Measurements from ENCODE around the gene DNAI2. TPM values are rescaled to one million over a fixed set of nuclear protein-coding genes. Genes with fewer than 3 reads are reported as not detected.

DNAI2 gene
- total RNA-seq (2022): not detected in 2 replicates
- Bru-seq, nascent RNA: percentile 3 among the genes with signal in this experiment
- BruChase-seq, experiment 1, labeled RNA remaining after a 2-hour chase: not detected
- BruChase-seq, experiment 2, labeled RNA remaining after a 6-hour chase: percentile 8 among the genes with signal in this experiment
- long read RNA-seq: 0 reads

- TF ChIP-seq CTCF (IDR thresholded peaks at IDR 0.05; ENCODE audit: insufficient read depth in 1 of 2, low read depth in 1 of 2, low read length in 1 of 2, severe bottlenecking in 1 of 2, unreplicated experiment in 1 of 2): no peak
- Histone ChIP-seq H3K27me3 (replicated peaks; ENCODE audit: control insufficient read depth, insufficient read depth, low read length) (no peaks in the 10 kb centered on the region; the same call in 1 of the 2 replicates), H3K4me1 (no peaks in the 10 kb centered on the region), H3K4me3 (ENCODE audit: low read depth, low read length) (no peak within 1 kb of the TSS), H3K36me3 (ENCODE audit: control insufficient read depth, insufficient read depth, low read length) (no peaks in the 10 kb centered on the region), H3K9me3 (no peaks in the 10 kb centered on the region)
- peaks cover 6% of the 10 kb centered on the region for H3K4me1 Mint-ChIP-seq (ENCODE audit: low read depth, unreplicated experiment)
- intact Hi-C loops (cut with micrococcal nuclease; ENCODE audit: unreplicated experiment): no loop called here
- H3K9me3 Mint-ChIP-seq (ENCODE audit: unreplicated experiment): no peaks in the 10 kb centered on the region
- peak within 1 kb of the TSS; percentile 72 for H3K27ac Mint-ChIP-seq (ENCODE audit: unreplicated experiment)
- ChIA-PET POLR2A (no interaction called here), CTCF (no interaction called here)
- peaks cover 10% of the 10 kb centered on the region for H3K27me3 Mint-ChIP-seq (ENCODE audit: insufficient read depth, unreplicated experiment)
- H3K4me3 Mint-ChIP-seq (ENCODE audit: unreplicated experiment): peak within 1 kb of the TSS; percentile 58
- H3K36me3 Mint-ChIP-seq (ENCODE audit: insufficient read depth, unreplicated experiment): no peaks in the 10 kb centered on the region
- BruUV-seq (replicated peaks): no TSS peak
- peak in 1 of 2 experiments; percentile 42 for DNase-seq
These were observed at the start of gene DNAI2 for GRCh38 chr17:74274060-74274708. Gene DNAI2 (plus strand): TSS chr17:74274234. CDS start chr17:74281818, 7,584 bp downstream.

- Mint-ChIP-seq H3K27me3 (ENCODE audit: insufficient read depth, unreplicated experiment) (no peaks in the 10 kb centered on the region), H3K27ac (ENCODE audit: unreplicated experiment) (no peak overlapping the region), H3K36me3 (ENCODE audit: insufficient read depth, unreplicated experiment) (no peaks in the 10 kb centered on the region), H3K4me3 (ENCODE audit: unreplicated experiment) (no peak overlapping the region), H3K9me3 (ENCODE audit: unreplicated experiment) (no peaks in the 10 kb centered on the region), H3K4me1 (ENCODE audit: low read depth, unreplicated experiment) (no peaks in the 10 kb centered on the region)
- Histone ChIP-seq H3K36me3 (ENCODE audit: control insufficient read depth, insufficient read depth, low read length) (no peaks in the 10 kb centered on the region), H3K9me3 (no peaks in the 10 kb centered on the region), H3K27me3 (replicated peaks; ENCODE audit: control insufficient read depth, insufficient read depth, low read length) (no peaks in the 10 kb centered on the region), H3K4me3 (ENCODE audit: low read depth, low read length) (no peak overlapping the region), H3K4me1 (no peaks in the 10 kb centered on the region)
- intact Hi-C loops (cut with micrococcal nuclease; ENCODE audit: unreplicated experiment): no loop called here
- ChIA-PET POLR2A (no interaction called here), CTCF (no interaction called here)
- DNase-seq: no peak
- BruUV-seq (replicated peaks): no TSS peak
- no peak for TF ChIP-seq CTCF (IDR thresholded peaks at IDR 0.05; ENCODE audit: insufficient read depth in 1 of 2, low read depth in 1 of 2, low read length in 1 of 2, severe bottlenecking in 1 of 2, unreplicated experiment in 1 of 2)
These were observed 48.9 kb upstream of the DNAI2 start for GRCh38 chr17:74224959-74225725.

GRCh38 chr17:74226252-74226651 lies 47.8 kb upstream of the DNAI2 start:
- H3K4me3 Mint-ChIP-seq (ENCODE audit: unreplicated experiment): no peak overlapping the region
- no peaks in the 10 kb centered on the region for H3K9me3 Mint-ChIP-seq (ENCODE audit: unreplicated experiment)
- no peak for DNase-seq
- H3K27ac Mint-ChIP-seq (ENCODE audit: unreplicated experiment): no peak overlapping the region
- H3K36me3 Mint-ChIP-seq (ENCODE audit: insufficient read depth, unreplicated experiment): no peaks in the 10 kb centered on the region
- Histone ChIP-seq H3K36me3 (ENCODE audit: control insufficient read depth, insufficient read depth, low read length) (no peaks in the 10 kb centered on the region), H3K4me1 (no peaks in the 10 kb centered on the region), H3K9me3 (no peaks in the 10 kb centered on the region), H3K4me3 (ENCODE audit: low read depth, low read length) (no peak overlapping the region), H3K27me3 (replicated peaks; ENCODE audit: control insufficient read depth, insufficient read depth, low read length) (no peaks in the 10 kb centered on the region)
- intact Hi-C loops (cut with micrococcal nuclease; ENCODE audit: unreplicated experiment): no loop called here
- no peak for TF ChIP-seq CTCF (IDR thresholded peaks at IDR 0.05; ENCODE audit: insufficient read depth in 1 of 2, low read depth in 1 of 2, low read length in 1 of 2, severe bottlenecking in 1 of 2, unreplicated experiment in 1 of 2)
- H3K27me3 Mint-ChIP-seq (ENCODE audit: insufficient read depth, unreplicated experiment): no peaks in the 10 kb centered on the region
- CTCF ChIA-PET: interaction anchor here (0.6 kb wide), 1 partner anchor 29 kb away, joined by 3 read pairs; no protein-coding TSS in a partner anchor
- POLR2A ChIA-PET: no interaction called here
- no TSS peak for BruUV-seq (replicated peaks)
- no peaks in the 10 kb centered on the region for H3K4me1 Mint-ChIP-seq (ENCODE audit: low read depth, unreplicated experiment)

All from Caco-2 (cell line).